ENCODE measurements around the gene REM2.
"Not testable (repeated sequence)": the region's sequence is repeated elsewhere in the genome, so short reads cannot be mapped to it uniquely, and the experiment has no call there.

The REM2 gene

GRCh38 chr14:22906073-22906472 is 23.1 kb downstream of the REM2 start:
- H3K4me3 ChIP-seq (ENCODE audit: low read depth, low read length) = no peak overlapping the region
- in situ Hi-C loops (cut with HindIII; ENCODE audit: low sequenced_read_pairs) = no loop called here
- DNase-seq (ENCODE audit: low read depth) = no peak
- TF ChIP-seq, protein P1, sequence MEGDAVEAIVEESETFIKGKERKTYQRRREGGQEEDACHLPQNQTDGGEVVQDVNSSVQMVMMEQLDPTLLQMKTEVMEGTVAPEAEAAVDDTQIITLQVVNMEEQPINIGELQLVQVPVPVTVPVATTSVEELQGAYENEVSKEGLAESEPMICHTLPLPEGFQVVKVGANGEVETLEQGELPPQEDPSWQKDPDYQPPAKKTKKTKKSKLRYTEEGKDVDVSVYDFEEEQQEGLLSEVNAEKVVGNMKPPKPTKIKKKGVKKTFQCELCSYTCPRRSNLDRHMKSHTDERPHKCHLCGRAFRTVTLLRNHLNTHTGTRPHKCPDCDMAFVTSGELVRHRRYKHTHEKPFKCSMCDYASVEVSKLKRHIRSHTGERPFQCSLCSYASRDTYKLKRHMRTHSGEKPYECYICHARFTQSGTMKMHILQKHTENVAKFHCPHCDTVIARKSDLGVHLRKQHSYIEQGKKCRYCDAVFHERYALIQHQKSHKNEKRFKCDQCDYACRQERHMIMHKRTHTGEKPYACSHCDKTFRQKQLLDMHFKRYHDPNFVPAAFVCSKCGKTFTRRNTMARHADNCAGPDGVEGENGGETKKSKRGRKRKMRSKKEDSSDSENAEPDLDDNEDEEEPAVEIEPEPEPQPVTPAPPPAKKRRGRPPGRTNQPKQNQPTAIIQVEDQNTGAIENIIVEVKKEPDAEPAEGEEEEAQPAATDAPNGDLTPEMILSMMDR (IDR thresholded peaks at IDR 0.05; ENCODE audit: low read depth, low read length, missing control alignments) = no peak

DNA sequence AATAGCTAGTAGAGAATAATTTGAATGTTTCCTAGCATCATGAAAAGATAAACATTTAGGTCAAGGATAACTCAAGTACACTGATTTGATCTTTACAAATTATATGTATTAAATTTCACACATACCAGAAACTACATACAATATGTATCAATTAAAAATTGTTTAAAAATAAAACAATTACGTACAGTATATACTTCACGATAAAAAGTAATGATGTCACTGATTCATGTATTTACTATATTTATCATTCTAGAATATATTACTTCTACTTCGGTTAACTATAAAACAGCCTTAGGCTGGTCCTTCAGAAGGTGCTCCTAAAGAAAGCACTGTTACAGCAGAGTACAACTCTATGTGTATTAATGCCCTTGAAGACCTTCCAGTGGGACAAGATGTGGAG is 24.4 kb downstream of the REM2 start:
- TF ChIP-seq, protein P1 (IDR thresholded peaks at IDR 0.05; ENCODE audit: low read depth, low read length, missing control alignments) = no peak
- in situ Hi-C loops (cut with HindIII; ENCODE audit: low sequenced_read_pairs) = no loop called here

GRCh38 chr14:22908601-22909000 is 25.6 kb downstream of the REM2 start:
- in situ Hi-C loops (cut with HindIII; ENCODE audit: low sequenced_read_pairs) = no loop called here
- no peak for DNase-seq (ENCODE audit: low read depth)
- no peak overlapping the region for H3K4me3 ChIP-seq (ENCODE audit: low read depth, low read length)
- TF ChIP-seq, protein P1 (IDR thresholded peaks at IDR 0.05; ENCODE audit: low read depth, low read length, missing control alignments) = no peak

More for the DNA sequence above, 24.4 kb downstream of the REM2 start:
- DNase-seq (ENCODE audit: low read depth) = no peak
- no peak overlapping the region for H3K4me3 ChIP-seq (ENCODE audit: low read depth, low read length)

- DNase-seq (ENCODE audit: low read depth) = no peak
- in situ Hi-C loops (cut with HindIII; ENCODE audit: low sequenced_read_pairs) = no loop called here
- H3K4me3 ChIP-seq (ENCODE audit: low read depth, low read length) = no peak overlapping the region
- TF ChIP-seq, protein P1 (IDR thresholded peaks at IDR 0.05; ENCODE audit: low read depth, low read length, missing control alignments) = no peak
Measured at GRCh38 chr14:22910916-22911315, 27.9 kb downstream of the REM2 start.

GRCh38 chr14:22914836-22915235 is 31.8 kb downstream of the REM2 start:
- H3K4me3 ChIP-seq (ENCODE audit: low read depth, low read length); DNase-seq (ENCODE audit: low read depth); in situ Hi-C loops (cut with HindIII; ENCODE audit: low sequenced_read_pairs): not testable (repeated sequence)

GRCh38 chr14:22915886-22916521 is 33.0 kb downstream of the REM2 start:
- TF ChIP-seq, protein P1 (IDR thresholded peaks at IDR 0.05; ENCODE audit: low read depth, low read length, missing control alignments) = no peak
- DNase-seq (ENCODE audit: low read depth) = no peak
- in situ Hi-C loops (cut with HindIII; ENCODE audit: low sequenced_read_pairs) = no loop called here
- no peak overlapping the region for H3K4me3 ChIP-seq (ENCODE audit: low read depth, low read length)

DNA sequence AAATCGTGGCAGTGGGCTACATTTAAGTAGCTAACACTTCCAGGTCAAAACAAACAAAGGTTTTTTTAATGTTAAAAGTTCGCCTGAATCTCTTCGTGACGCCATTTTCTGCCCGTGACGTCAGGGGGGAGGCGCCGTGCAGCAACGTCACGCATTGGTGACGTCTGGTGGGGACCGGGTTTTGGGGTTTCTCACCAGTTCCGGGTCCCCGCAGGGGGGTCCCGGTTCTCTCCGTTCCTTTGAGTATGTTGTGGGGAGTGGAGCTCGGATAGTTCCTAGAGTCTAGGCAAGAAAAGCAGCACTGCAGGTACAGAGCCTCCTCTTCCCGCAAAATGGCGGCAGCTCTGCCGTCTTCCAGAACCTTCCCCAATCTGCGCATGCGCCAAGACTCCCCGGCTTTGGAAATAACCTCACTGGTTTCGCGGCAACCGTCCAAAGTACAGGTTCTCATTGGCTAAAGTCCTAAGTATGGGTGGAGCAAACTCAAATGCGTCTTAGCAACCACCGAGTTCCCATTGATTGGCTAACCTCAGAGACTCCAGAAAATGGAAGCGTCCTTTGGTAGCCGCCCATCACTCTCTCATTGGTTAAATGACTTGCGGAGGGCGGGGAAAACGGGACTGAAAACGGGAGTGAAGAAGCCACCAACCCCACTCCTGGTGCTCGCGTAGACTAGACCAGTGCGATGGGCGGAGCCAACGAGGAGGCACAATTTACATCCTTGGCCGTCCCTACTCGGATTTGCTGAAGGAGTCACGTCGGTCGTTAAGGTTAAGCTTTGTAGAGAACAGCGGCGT is 36.0 kb downstream of the REM2 start, which contains the start of gene RBM23:
TSS of gene RBM23 (minus strand) at position 346 of the 797 bp plus-strand sequence.
- TF ChIP-seq, protein P1 (IDR thresholded peaks at IDR 0.05; ENCODE audit: low read depth, low read length, missing control alignments) = peak; percentile 5
- in situ Hi-C loops (cut with HindIII; ENCODE audit: low sequenced_read_pairs) = no loop called here
- DNase-seq (ENCODE audit: low read depth) = peak; percentile 100
- H3K4me3 ChIP-seq (ENCODE audit: low read depth, low read length) = peak within 1 kb of the TSS; percentile 80

All from astrocyte of the cerebellum (primary cell).